ENCODE measurements around the gene TNNI3.
A peak's percentile ranks its signal among the peaks of the same experiment; 100 is the strongest.

TNNI3 gene

DNA sequence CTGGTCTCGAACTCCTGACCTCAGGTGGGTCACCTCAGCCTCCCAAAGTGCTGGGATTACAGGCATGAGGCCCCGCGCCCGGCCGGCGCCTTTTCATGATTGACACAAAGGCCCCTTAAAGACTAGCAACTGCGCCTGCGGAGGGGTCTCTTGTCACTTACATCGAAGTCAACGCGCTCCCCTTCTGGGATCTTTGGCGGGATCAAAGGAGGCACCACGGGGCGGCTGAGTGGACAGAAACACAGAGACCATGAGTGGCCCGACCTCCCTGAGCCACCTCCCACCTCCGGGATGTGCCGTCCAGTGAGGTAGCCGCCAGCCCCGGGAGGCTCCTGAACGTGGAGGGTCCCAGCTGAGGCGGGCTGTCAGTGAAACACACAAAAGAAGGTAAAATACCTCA is 15.8 kb downstream of the TNNI3 start:
- CTCF ChIA-PET = interaction anchor here (0.6 to 2.4 kb wide), 15 partner anchors 10 to 957 kb away, joined by 3 to 31 read pairs (median 4); partner anchors contain the start of gene TMEM238
- POLR2A ChIA-PET (ENCODE audit: low non-redundant PET) = interaction anchor here (1.0 kb wide), 1 partner anchor 19 kb away, joined by 5 read pairs; no protein-coding TSS in a partner anchor
- TF ChIP-seq, protein P1, sequence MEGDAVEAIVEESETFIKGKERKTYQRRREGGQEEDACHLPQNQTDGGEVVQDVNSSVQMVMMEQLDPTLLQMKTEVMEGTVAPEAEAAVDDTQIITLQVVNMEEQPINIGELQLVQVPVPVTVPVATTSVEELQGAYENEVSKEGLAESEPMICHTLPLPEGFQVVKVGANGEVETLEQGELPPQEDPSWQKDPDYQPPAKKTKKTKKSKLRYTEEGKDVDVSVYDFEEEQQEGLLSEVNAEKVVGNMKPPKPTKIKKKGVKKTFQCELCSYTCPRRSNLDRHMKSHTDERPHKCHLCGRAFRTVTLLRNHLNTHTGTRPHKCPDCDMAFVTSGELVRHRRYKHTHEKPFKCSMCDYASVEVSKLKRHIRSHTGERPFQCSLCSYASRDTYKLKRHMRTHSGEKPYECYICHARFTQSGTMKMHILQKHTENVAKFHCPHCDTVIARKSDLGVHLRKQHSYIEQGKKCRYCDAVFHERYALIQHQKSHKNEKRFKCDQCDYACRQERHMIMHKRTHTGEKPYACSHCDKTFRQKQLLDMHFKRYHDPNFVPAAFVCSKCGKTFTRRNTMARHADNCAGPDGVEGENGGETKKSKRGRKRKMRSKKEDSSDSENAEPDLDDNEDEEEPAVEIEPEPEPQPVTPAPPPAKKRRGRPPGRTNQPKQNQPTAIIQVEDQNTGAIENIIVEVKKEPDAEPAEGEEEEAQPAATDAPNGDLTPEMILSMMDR (conservative IDR thresholded peaks at IDR 0.05; ENCODE audit: low read depth) = no peak
- peak overlapping the region; percentile 23 for H3K27ac ChIP-seq
- DNase-seq (ENCODE audit: low spot score) = no peak

DNA sequence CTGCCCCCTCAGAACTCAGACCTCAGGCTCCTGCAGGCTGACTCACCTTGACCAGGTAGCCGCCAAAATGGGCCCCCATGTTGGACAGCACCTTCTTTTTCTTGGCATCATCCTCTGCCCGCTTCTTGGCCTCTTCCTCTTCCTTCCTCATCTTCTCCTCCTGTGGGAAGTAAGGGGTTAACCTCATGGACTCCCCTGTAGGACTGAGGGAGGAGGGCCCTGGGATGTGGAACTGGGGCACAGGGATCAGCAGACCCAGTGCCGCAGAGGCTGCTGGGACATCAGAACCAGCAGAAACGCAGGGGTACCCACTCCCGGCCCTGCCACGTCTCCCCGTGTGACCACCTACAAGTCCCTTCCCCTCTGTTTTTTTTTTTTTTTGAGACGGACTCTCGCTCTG is 19.6 kb downstream of the TNNI3 start:
- no peak for DNase-seq (ENCODE audit: low spot score)
- TF ChIP-seq, protein P1 (conservative IDR thresholded peaks at IDR 0.05; ENCODE audit: low read depth) = no peak
- ChIA-PET CTCF (no interaction called here), POLR2A (ENCODE audit: low non-redundant PET) (no interaction called here)
- H3K27ac ChIP-seq = no peak overlapping the region

DNA sequence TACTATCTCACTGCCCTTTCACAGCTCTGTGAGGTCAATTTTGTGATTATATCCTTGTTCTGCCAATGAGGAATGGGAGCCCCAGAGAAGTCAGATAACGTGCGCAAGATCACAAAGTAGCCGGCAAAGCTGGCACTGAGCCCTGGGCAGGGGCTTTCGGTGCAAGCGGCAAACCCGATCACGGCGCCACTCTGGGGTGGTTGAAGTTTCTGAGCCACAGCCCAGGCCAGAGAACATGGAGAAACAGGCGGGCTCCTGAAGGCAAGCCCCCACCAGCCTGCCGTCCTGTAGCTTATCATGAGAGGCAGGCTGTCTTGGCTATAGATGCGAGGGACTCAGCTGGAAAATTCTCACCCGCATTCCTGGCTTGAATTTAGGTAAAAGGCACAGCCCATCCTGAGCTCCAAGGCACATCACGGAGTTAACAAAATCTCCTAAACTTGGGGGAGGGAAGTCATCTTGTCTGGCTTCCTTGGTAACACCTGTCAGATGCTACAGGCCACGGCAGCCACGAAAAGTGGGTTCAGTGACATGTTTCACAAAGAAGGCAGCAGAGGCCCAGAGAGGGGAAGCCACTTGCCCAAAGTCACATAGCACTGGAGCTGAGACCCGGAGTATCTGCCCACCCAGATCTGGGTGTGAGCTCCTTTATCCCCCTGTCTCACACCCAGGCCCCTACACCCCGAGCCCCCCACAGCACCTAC is 21.0 kb downstream of the TNNI3 start:
- ChIA-PET CTCF (interaction anchor here (0.6 to 1.1 kb wide), 5 partner anchors 24 to 947 kb away, joined by 3 to 7 read pairs (median 3); partner anchors contain the start of genes MBOAT7 and RDH13), POLR2A (ENCODE audit: low non-redundant PET) (no interaction called here)
- DNase-seq (ENCODE audit: low spot score) = no peak
- TF ChIP-seq, protein P1 (conservative IDR thresholded peaks at IDR 0.05; ENCODE audit: low read depth) = no peak
- no peak overlapping the region for H3K27ac ChIP-seq

DNA sequence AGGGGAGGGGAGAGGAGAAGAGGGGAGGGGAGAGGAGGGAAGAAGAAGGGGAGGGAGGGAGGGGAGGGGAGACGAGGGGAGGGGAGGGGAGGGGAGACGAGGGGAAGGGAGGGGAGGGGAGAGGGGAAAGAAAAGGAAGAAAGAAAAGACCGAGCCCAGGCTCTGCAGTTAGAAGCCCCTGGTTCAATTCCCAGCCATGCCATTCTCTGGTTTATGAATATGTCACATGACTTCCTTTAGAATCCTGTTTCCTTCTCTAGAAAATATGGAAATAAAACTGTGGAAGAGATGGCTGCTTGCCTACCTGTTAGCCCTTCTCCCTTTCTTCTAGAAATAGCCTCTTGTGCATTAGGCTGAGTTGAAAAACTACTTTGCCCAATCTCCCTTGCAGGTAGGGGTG is 22.8 kb downstream of the TNNI3 start:
- ChIA-PET CTCF (interaction anchor here (0.7 to 0.9 kb wide), 2 partner anchors 8 to 52 kb away, joined by 3 read pairs; no protein-coding TSS in a partner anchor), POLR2A (ENCODE audit: low non-redundant PET) (no interaction called here)
- peak overlapping the region; percentile 22; the same call in 1 of the 2 replicates for H3K27ac ChIP-seq
- no peak for DNase-seq (ENCODE audit: low spot score)
- TF ChIP-seq, protein P1 (conservative IDR thresholded peaks at IDR 0.05; ENCODE audit: low read depth) = no peak

DNA sequence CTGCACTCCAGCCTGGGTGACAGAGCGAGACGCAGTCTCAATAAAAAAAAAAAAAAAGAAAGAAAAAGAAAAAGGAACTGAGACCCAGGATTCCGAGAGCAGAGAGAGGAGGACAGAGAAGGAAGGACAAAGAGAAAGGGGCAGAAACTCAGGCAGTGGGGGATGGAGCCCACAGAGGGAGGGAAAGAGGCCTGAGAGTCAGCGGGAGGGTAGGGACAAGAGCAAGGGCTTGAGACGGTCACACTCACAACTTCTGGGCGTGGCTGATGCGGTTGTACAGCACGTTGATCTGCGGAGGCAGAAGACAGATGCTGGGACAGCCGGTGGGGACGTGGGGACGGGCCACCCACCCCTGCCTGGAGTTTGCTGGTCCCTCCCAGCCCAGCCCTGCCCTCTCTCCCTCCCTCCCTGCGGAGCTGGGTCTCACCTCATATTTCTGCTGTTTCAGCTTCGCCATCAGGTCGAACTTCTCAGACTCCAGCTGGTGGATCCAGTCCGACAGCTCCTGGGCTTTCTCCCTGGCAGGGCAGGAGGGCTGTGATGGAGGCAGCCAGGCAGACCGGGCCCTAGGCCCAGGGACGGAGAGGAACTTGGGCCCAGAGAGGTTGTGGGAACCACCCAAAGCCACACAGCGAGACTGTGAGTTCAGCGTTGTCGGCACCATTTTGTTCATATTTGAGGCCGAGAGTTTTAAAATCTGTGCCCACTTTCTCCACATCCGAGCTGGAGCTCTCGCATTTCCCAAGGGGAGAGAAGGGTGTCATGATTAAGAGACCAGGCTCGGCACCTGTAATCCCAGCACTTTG is 23.7 kb downstream of the TNNI3 start:
- no peak for DNase-seq (ENCODE audit: low spot score)
- peak overlapping the region; percentile 4; the same call in 1 of the 2 replicates for H3K27ac ChIP-seq
- TF ChIP-seq, protein P1 (conservative IDR thresholded peaks at IDR 0.05; ENCODE audit: low read depth) = no peak
- ChIA-PET CTCF (interaction anchor here (0.6 kb wide), 1 partner anchor 70 kb away, joined by 3 read pairs; no protein-coding TSS in a partner anchor), POLR2A (ENCODE audit: low non-redundant PET) (no interaction called here)

DNA sequence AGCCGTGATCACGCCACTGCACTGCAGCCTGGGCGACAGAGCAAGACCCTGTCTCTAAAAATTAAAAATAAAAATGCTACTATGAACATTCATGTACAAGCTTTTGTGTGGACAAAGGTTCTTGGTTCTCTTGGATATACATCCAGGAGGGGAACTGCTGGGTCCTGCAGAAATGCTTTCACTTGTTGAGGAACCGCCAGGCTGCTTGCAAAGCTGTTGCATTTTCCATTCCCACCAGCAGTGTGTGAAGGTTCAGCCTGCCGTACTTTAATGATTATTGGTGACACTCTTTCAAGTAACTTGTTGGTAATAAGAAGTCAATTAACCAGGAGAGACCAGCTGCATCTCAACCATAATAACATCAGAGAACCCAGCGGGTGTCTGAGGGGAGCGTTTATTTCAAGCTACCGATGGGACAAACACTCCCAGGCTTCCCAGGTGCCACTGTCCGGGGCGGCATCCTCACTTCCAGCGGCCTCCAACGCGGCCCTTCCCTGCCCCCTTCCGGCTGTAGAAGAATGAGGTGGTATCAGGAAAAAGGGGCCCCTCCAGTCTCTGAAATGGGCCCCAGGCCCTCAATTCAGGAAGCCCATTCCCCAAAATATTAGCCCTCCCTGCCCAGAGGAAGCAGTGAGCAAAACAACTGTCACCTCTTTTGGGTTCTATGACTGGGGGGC is 24.9 kb downstream of the TNNI3 start:
- ChIA-PET POLR2A (ENCODE audit: low non-redundant PET) (interaction anchor here (0.6 kb wide), 1 partner anchor 15 kb away, joined by 8 read pairs; no protein-coding TSS in a partner anchor), CTCF (interaction anchor here (0.6 kb wide), 1 partner anchor 64 kb away, joined by 3 read pairs; no protein-coding TSS in a partner anchor)
- H3K27ac ChIP-seq = peak overlapping the region; percentile 4; the same call in 1 of the 2 replicates
- DNase-seq (ENCODE audit: low spot score) = no peak
- TF ChIP-seq, protein P1 (conservative IDR thresholded peaks at IDR 0.05; ENCODE audit: low read depth) = no peak

Measured in RWPE1 (cell line).